Measurements from ENCODE around the gene GIPR. TPM values are rescaled to one million over a fixed set of nuclear protein-coding genes. Genes with fewer than 3 reads are reported as not detected.

The GIPR gene
- total and polyA plus RNA-seq, 2 experiments from 2014 or later: not detected

DNA sequence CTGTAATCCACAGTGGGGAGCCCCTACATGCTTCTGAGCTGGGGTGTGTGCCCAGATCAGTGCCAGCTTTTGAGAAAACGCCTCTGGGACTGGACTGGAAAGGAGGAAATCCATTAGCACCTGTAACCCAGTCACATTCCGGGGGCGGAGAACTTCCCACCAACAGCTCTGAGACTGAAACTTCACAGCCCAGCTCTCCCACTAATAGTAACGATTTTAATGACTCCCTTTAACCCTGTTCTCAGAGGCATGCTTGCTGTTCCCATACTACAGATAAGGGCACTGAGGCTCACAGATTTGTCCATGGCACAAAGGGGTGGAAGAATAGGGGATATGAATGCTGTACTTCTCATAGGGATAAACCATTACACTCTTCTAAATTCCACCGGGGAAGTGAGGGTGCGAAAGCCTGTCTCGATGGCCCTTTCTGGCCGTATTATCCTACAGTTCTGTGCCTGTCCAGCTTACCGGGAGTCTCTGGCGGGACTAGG is 61.8 kb downstream of the GIPR start:
- Histone ChIP-seq H4K20me1 (ENCODE audit: insufficient read depth) (no peaks in the 10 kb centered on the region), H3K9me2 (ENCODE audit: insufficient read depth) (no peaks in the 10 kb centered on the region), H3K4me1 (ENCODE audit: insufficient read depth) (peaks cover 5% of the 10 kb centered on the region; the same call in 1 of the 2 replicates), H3K36me3 (ENCODE audit: low read depth) (no peaks in the 10 kb centered on the region), H3K9ac (peak overlapping the region; percentile 87), H3K27ac (peak overlapping the region; percentile 19; the same call in 1 of the 2 replicates), H3K4me2 (ENCODE audit: unreplicated experiment) (peak overlapping the region; percentile 95), H2AFZ (peak overlapping the region; percentile 88), H3F3A (ENCODE audit: insufficient read depth) (no peaks in the 10 kb centered on the region), H3K79me2 (ENCODE audit: insufficient read depth) (peaks cover 59% of the 10 kb centered on the region), H3K4me3 (peak overlapping the region; percentile 90), H3K9me3 (ENCODE audit: low read depth) (no peaks in the 10 kb centered on the region), H3K27me3 (replicated peaks; ENCODE audit: insufficient read depth) (no peaks in the 10 kb centered on the region)
- peak; percentile 42 for DNase-seq
- WGBS, 2 experiments (ENCODE audit: low coverage in 1 of 2, low lambda C conversion rate in 2 of 2, missing lambda C conversion rate in 2 of 2): 13 to 14% methylated on average over 10 of the region's 10 CpGs
- in situ Hi-C loops (cut with MboI): no loop called here
- TF ChIP-seq EZH2 (IDR thresholded peaks at IDR 0.05; ENCODE audit: insufficient read depth, poor library complexity, severe bottlenecking): no peak
- TF ChIP-seq EZH2phosphoT487 (IDR thresholded peaks at IDR 0.05; ENCODE audit: insufficient read depth, low read depth): no peak

GRCh38 chr19:45730368-45731288 is 62.6 kb downstream of the GIPR start, which contains the start of gene FBXO46:
Gene FBXO46 (minus strand): TSS chr19:45730896. CDS start chr19:45713495, 17,401 bp downstream.
- Histone ChIP-seq H3K9me3 (ENCODE audit: low read depth) (no peaks in the 10 kb centered on the region), H3K79me2 (ENCODE audit: insufficient read depth) (peaks cover 51% of the 10 kb centered on the region), H3K4me3 (peak within 1 kb of the TSS; percentile 90), H3K9me2 (ENCODE audit: insufficient read depth) (no peaks in the 10 kb centered on the region), H3K4me2 (ENCODE audit: unreplicated experiment) (peak within 1 kb of the TSS; percentile 95), H3K4me1 (ENCODE audit: insufficient read depth) (peaks cover 5% of the 10 kb centered on the region; the same call in 1 of the 2 replicates), H2AFZ (peak within 1 kb of the TSS; percentile 88), H3K36me3 (ENCODE audit: low read depth) (no peaks in the 10 kb centered on the region), H3K27ac (peak within 1 kb of the TSS; percentile 19; the same call in 1 of the 2 replicates), H3K9ac (peak within 1 kb of the TSS; percentile 87), H3K27me3 (replicated peaks; ENCODE audit: insufficient read depth) (no peaks in the 10 kb centered on the region), H4K20me1 (ENCODE audit: insufficient read depth) (no peaks in the 10 kb centered on the region), H3F3A (ENCODE audit: insufficient read depth) (no peaks in the 10 kb centered on the region)
- in situ Hi-C loops (cut with MboI): no loop called here
- peak; percentile 99 for DNase-seq
- no peak for TF ChIP-seq EZH2phosphoT487 (IDR thresholded peaks at IDR 0.05; ENCODE audit: insufficient read depth, low read depth)
- TF ChIP-seq EZH2 (IDR thresholded peaks at IDR 0.05; ENCODE audit: insufficient read depth, poor library complexity, severe bottlenecking): no peak
- WGBS, 2 experiments (ENCODE audit: low coverage in 1 of 2, low lambda C conversion rate in 2 of 2, missing lambda C conversion rate in 2 of 2): 1% methylated on average over 32 to 48 of the region's 48 CpGs

MicroRNAs encoded within 50 kb of the gene (microRNA counts, 767-probe panel; counts per million panel counts)
- microRNA hsa-miR-330-3p (447 counts per million, percentile 86 among the panel's probes with 10 or more counts), microRNA hsa-miR-330-5p (447 counts per million, percentile 86 among the panel's probes with 10 or more counts), microRNA hsa-miR-642a-5p (447 counts per million, percentile 86 among the panel's probes with 10 or more counts), microRNA hsa-miR-642b-3p (447 counts per million, percentile 86 among the panel's probes with 10 or more counts)

Small RNA genes within 50 kb of the gene (microRNA-seq; reads per million reads assigned to microRNA genes)
- gene MIR330 (ENCODE audit: borderline number of aligned reads) (168 reads per million, percentile 55 among the genes with 10 or more reads in this experiment), gene MIR642A (ENCODE audit: borderline number of aligned reads) (not detected), gene MIR642B (ENCODE audit: borderline number of aligned reads) (not detected)

Small RNA genes within 50 kb of the gene (small RNA-seq; reads per million reads assigned to genes)
- gene MIR642A (ENCODE audit: low read depth, low replicate concordance) (not detected), gene RN7SL836P (ENCODE audit: low read depth, low replicate concordance) (0.25 reads per million)

Other genes starting within 250 kb of the GIPR start
- 63.0 and 79.8 TPM in 2 replicates for gene ERCC1, start 244.3 kb upstream of the GIPR start, total RNA-seq (2014; rRNA removed; shearing (Covaris generic))
- 89.0 and 90.9 TPM in 2 replicates for gene ERCC1, start 244.3 kb upstream of the GIPR start, polyA plus RNA-seq (2016; fragmentation: Nextera tagmentation; extraction: Ambion mirVana)
- gene FOSB, start 200.2 kb upstream of the GIPR start, total RNA-seq (2014; rRNA removed; shearing (Covaris generic)): 11.9 and 16.1 TPM in 2 replicates
- 4.8 and 8.3 TPM in 2 replicates for gene FOSB, start 200.2 kb upstream of the GIPR start, polyA plus RNA-seq (2016; fragmentation: Nextera tagmentation; extraction: Ambion mirVana)
- gene RTN2, start 171.2 kb upstream of the GIPR start, total RNA-seq (2014; rRNA removed; shearing (Covaris generic)): 14.8 and 19.6 TPM in 2 replicates
- gene RTN2, start 171.2 kb upstream of the GIPR start, polyA plus RNA-seq (2016; fragmentation: Nextera tagmentation; extraction: Ambion mirVana): 7.8 and 8.2 TPM in 2 replicates
- gene PPM1N, start 169.8 kb upstream of the GIPR start, total RNA-seq (2014; rRNA removed; shearing (Covaris generic)): 0.32 TPM in 1 of 2 replicates, not detected in the other
- 0.33 and 0.63 TPM in 2 replicates for gene PPM1N, start 169.8 kb upstream of the GIPR start, polyA plus RNA-seq (2016; fragmentation: Nextera tagmentation; extraction: Ambion mirVana)
- 108 and 135 TPM in 2 replicates for gene VASP, start 160.7 kb upstream of the GIPR start, total RNA-seq (2014; rRNA removed; shearing (Covaris generic))
- 31.9 and 32.6 TPM in 2 replicates for gene VASP, start 160.7 kb upstream of the GIPR start, polyA plus RNA-seq (2016; fragmentation: Nextera tagmentation; extraction: Ambion mirVana)
- gene OPA3, start 83.4 kb upstream of the GIPR start, total RNA-seq (2014; rRNA removed; shearing (Covaris generic)): 5.3 and 10.6 TPM in 2 replicates
- 11.8 and 11.9 TPM in 2 replicates for gene OPA3, start 83.4 kb upstream of the GIPR start, polyA plus RNA-seq (2016; fragmentation: Nextera tagmentation; extraction: Ambion mirVana)
- gene GPR4, start 66.0 kb upstream of the GIPR start, total RNA-seq (2014; rRNA removed; shearing (Covaris generic)): 0.32 TPM in 1 of 2 replicates, not detected in the other
- 0.51 and 1.6 TPM in 2 replicates for gene GPR4, start 66.0 kb upstream of the GIPR start, polyA plus RNA-seq (2016; fragmentation: Nextera tagmentation; extraction: Ambion mirVana)
- gene EML2, start 28.8 kb upstream of the GIPR start, total RNA-seq (2014; rRNA removed; shearing (Covaris generic)): 24.4 and 27.5 TPM in 2 replicates
- 6.6 and 8.3 TPM in 2 replicates for gene EML2, start 28.8 kb upstream of the GIPR start, polyA plus RNA-seq (2016; fragmentation: Nextera tagmentation; extraction: Ambion mirVana)
- gene SNRPD2, start 23.7 kb downstream of the GIPR start, total RNA-seq (2014; rRNA removed; shearing (Covaris generic)): 129 and 152 TPM in 2 replicates
- gene SNRPD2, start 23.7 kb downstream of the GIPR start, polyA plus RNA-seq (2016; fragmentation: Nextera tagmentation; extraction: Ambion mirVana): 544 and 545 TPM in 2 replicates
- gene QPCTL, start 24.4 kb downstream of the GIPR start, total RNA-seq (2014; rRNA removed; shearing (Covaris generic)): 8.6 and 13.2 TPM in 2 replicates
- 7.4 and 7.6 TPM in 2 replicates for gene QPCTL, start 24.4 kb downstream of the GIPR start, polyA plus RNA-seq (2016; fragmentation: Nextera tagmentation; extraction: Ambion mirVana)
- gene FBXO46, start 62.7 kb downstream of the GIPR start, total RNA-seq (2014; rRNA removed; shearing (Covaris generic)): 6.3 and 9.1 TPM in 2 replicates
- 3.1 and 3.3 TPM in 2 replicates for gene FBXO46, start 62.7 kb downstream of the GIPR start, polyA plus RNA-seq (2016; fragmentation: Nextera tagmentation; extraction: Ambion mirVana)
- gene MEIOSIN, start 65.2 kb downstream of the GIPR start, total RNA-seq (2014; rRNA removed; shearing (Covaris generic)): not detected in 2 replicates
- gene MEIOSIN, start 65.2 kb downstream of the GIPR start, polyA plus RNA-seq (2016; fragmentation: Nextera tagmentation; extraction: Ambion mirVana): not detected in 2 replicates
- 14.4 and 16.8 TPM in 2 replicates for gene SIX5, start 101.0 kb downstream of the GIPR start, total RNA-seq (2014; rRNA removed; shearing (Covaris generic))
- 6.1 and 8.2 TPM in 2 replicates for gene SIX5, start 101.0 kb downstream of the GIPR start, polyA plus RNA-seq (2016; fragmentation: Nextera tagmentation; extraction: Ambion mirVana)
- gene DMPK, start 114.3 kb downstream of the GIPR start, total RNA-seq (2014; rRNA removed; shearing (Covaris generic)): 26.6 and 34.4 TPM in 2 replicates
- gene DMPK, start 114.3 kb downstream of the GIPR start, polyA plus RNA-seq (2016; fragmentation: Nextera tagmentation; extraction: Ambion mirVana): 13.0 and 15.3 TPM in 2 replicates
- gene DMWD, start 124.6 kb downstream of the GIPR start, total RNA-seq (2014; rRNA removed; shearing (Covaris generic)): 32.2 and 32.6 TPM in 2 replicates
- 11.5 and 14.5 TPM in 2 replicates for gene DMWD, start 124.6 kb downstream of the GIPR start, polyA plus RNA-seq (2016; fragmentation: Nextera tagmentation; extraction: Ambion mirVana)
- not detected in 2 replicates for gene RSPH6A, start 147.1 kb downstream of the GIPR start, total RNA-seq (2014; rRNA removed; shearing (Covaris generic))
- not detected in 2 replicates for gene RSPH6A, start 147.1 kb downstream of the GIPR start, polyA plus RNA-seq (2016; fragmentation: Nextera tagmentation; extraction: Ambion mirVana)
- gene SYMPK, start 194.9 kb downstream of the GIPR start, total RNA-seq (2014; rRNA removed; shearing (Covaris generic)): 28.1 and 81.4 TPM in 2 replicates
- gene SYMPK, start 194.9 kb downstream of the GIPR start, polyA plus RNA-seq (2016; fragmentation: Nextera tagmentation; extraction: Ambion mirVana): 14.8 and 17.8 TPM in 2 replicates
- gene FOXA3, start 196.1 kb downstream of the GIPR start, total RNA-seq (2014; rRNA removed; shearing (Covaris generic)): not detected in 2 replicates
- not detected in 2 replicates for gene FOXA3, start 196.1 kb downstream of the GIPR start, polyA plus RNA-seq (2016; fragmentation: Nextera tagmentation; extraction: Ambion mirVana)
- gene IRF2BP1, start 217.9 kb downstream of the GIPR start, total RNA-seq (2014; rRNA removed; shearing (Covaris generic)): 39.3 and 53.8 TPM in 2 replicates
- gene IRF2BP1, start 217.9 kb downstream of the GIPR start, polyA plus RNA-seq (2016; fragmentation: Nextera tagmentation; extraction: Ambion mirVana): 7.8 and 8.6 TPM in 2 replicates
- 3.5 and 7.7 TPM in 2 replicates for gene MYPOP, start 234.4 kb downstream of the GIPR start, total RNA-seq (2014; rRNA removed; shearing (Covaris generic))
- gene MYPOP, start 234.4 kb downstream of the GIPR start, polyA plus RNA-seq (2016; fragmentation: Nextera tagmentation; extraction: Ambion mirVana): 1.2 and 1.6 TPM in 2 replicates
- gene NANOS2, start 246.6 kb downstream of the GIPR start, total RNA-seq (2014; rRNA removed; shearing (Covaris generic)): not detected in 2 replicates
- not detected in 2 replicates for gene NANOS2, start 246.6 kb downstream of the GIPR start, polyA plus RNA-seq (2016; fragmentation: Nextera tagmentation; extraction: Ambion mirVana)

Measured in GM23248 (cell line).